Measurements from ENCODE around the gene POU6F2.

Gene POU6F2

DNA sequence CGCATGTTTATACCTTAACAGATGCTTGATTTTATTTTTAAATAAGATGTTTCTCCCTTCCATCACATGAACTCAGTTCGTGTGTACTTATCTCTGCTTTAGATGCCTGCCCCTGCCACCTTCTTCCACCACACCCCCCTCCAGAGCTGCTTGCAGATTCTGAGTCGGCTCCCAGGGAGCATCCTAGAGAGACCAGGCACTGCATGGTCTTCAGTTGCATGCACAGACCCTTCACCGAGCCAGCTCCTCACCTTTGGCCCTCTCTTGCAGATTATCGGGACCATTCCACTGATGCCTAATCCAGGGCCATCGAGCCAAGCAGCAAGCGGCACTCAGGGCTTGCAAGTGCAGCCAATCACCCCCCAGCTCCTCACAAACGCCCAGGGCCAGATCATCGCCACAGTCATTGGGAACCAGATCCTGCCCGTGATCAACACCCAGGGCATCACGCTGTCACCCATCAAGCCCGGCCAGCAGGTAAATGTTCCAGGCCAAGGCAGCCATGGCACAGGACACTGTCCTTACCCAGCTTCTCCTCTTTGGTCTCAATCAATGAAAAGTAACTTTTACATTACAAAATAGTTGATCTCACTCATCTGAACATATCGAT is 455.2 kb downstream of the POU6F2 start:
- H3K79me2 ChIP-seq (ENCODE audit: low read length): no peaks in the 10 kb centered on the region
- no peak overlapping the region for H3K4me3 ChIP-seq (ENCODE audit: low read length)
- no peaks in the 10 kb centered on the region for H3K27me3 ChIP-seq (replicated peaks; ENCODE audit: insufficient read depth, low read length)
- DNase-seq: no peak
- no peaks in the 10 kb centered on the region for H3K4me1 ChIP-seq (ENCODE audit: low read length)
- no peaks in the 10 kb centered on the region for H3F3A ChIP-seq (ENCODE audit: insufficient read depth, low read length)
- H3K9me2 ChIP-seq (replicated peaks; ENCODE audit: insufficient read depth, low read length): no peaks in the 10 kb centered on the region
- H2AFZ ChIP-seq (ENCODE audit: low read length): no peak overlapping the region
- H3K36me3 ChIP-seq (replicated peaks; ENCODE audit: insufficient read depth, low read length): no peaks in the 10 kb centered on the region
- H3K4me2 ChIP-seq (ENCODE audit: low read depth, low read length): no peak overlapping the region
- H3K9ac ChIP-seq (ENCODE audit: low read length): no peak overlapping the region
- TF ChIP-seq, protein P1, sequence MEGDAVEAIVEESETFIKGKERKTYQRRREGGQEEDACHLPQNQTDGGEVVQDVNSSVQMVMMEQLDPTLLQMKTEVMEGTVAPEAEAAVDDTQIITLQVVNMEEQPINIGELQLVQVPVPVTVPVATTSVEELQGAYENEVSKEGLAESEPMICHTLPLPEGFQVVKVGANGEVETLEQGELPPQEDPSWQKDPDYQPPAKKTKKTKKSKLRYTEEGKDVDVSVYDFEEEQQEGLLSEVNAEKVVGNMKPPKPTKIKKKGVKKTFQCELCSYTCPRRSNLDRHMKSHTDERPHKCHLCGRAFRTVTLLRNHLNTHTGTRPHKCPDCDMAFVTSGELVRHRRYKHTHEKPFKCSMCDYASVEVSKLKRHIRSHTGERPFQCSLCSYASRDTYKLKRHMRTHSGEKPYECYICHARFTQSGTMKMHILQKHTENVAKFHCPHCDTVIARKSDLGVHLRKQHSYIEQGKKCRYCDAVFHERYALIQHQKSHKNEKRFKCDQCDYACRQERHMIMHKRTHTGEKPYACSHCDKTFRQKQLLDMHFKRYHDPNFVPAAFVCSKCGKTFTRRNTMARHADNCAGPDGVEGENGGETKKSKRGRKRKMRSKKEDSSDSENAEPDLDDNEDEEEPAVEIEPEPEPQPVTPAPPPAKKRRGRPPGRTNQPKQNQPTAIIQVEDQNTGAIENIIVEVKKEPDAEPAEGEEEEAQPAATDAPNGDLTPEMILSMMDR (IDR thresholded peaks at IDR 0.05; ENCODE audit: low read length): no peak
- TF ChIP-seq EZH2 (optimal IDR thresholded peaks at IDR 0.05; ENCODE audit: low read depth, low read length) (no peak), EZH2phosphoT487 (IDR thresholded peaks at IDR 0.05; ENCODE audit: low read length) (no peak)
- no peaks in the 10 kb centered on the region for H3K9me3 ChIP-seq (replicated peaks; ENCODE audit: insufficient read depth, low read length)
- H4K20me1 ChIP-seq (ENCODE audit: insufficient read depth, low read length): no peaks in the 10 kb centered on the region
- no peak overlapping the region for H3K27ac ChIP-seq (ENCODE audit: low read length)

- Histone ChIP-seq H3K27me3 (replicated peaks; ENCODE audit: insufficient read depth, low read length) (no peaks in the 10 kb centered on the region), H4K20me1 (ENCODE audit: insufficient read depth, low read length) (no peaks in the 10 kb centered on the region), H3F3A (ENCODE audit: insufficient read depth, low read length) (no peaks in the 10 kb centered on the region), H2AFZ (ENCODE audit: low read length) (no peak overlapping the region), H3K9ac (ENCODE audit: low read length) (no peak overlapping the region), H3K4me1 (ENCODE audit: low read length) (no peaks in the 10 kb centered on the region), H3K9me2 (replicated peaks; ENCODE audit: insufficient read depth, low read length) (no peaks in the 10 kb centered on the region), H3K4me3 (ENCODE audit: low read length) (no peak overlapping the region), H3K27ac (ENCODE audit: low read length) (no peak overlapping the region), H3K4me2 (ENCODE audit: low read depth, low read length) (no peak overlapping the region), H3K79me2 (ENCODE audit: low read length) (no peaks in the 10 kb centered on the region), H3K36me3 (replicated peaks; ENCODE audit: insufficient read depth, low read length) (no peaks in the 10 kb centered on the region), H3K9me3 (replicated peaks; ENCODE audit: insufficient read depth, low read length) (no peaks in the 10 kb centered on the region)
- DNase-seq: no peak
- TF ChIP-seq, protein P1 (IDR thresholded peaks at IDR 0.05; ENCODE audit: low read length): no peak
- no peak for TF ChIP-seq EZH2 (optimal IDR thresholded peaks at IDR 0.05; ENCODE audit: low read depth, low read length)
- no peak for TF ChIP-seq EZH2phosphoT487 (IDR thresholded peaks at IDR 0.05; ENCODE audit: low read length)
These were observed 455.8 kb downstream of the POU6F2 start for GRCh38 chr7:39433550-39433949.

- DNase-seq: no peak
- Histone ChIP-seq H3K9me2 (replicated peaks; ENCODE audit: insufficient read depth, low read length) (no peaks in the 10 kb centered on the region), H3K79me2 (ENCODE audit: low read length) (no peaks in the 10 kb centered on the region), H3K9me3 (replicated peaks; ENCODE audit: insufficient read depth, low read length) (no peaks in the 10 kb centered on the region), H4K20me1 (ENCODE audit: insufficient read depth, low read length) (no peaks in the 10 kb centered on the region), H3K27me3 (replicated peaks; ENCODE audit: insufficient read depth, low read length) (no peaks in the 10 kb centered on the region), H3K27ac (ENCODE audit: low read length) (no peak overlapping the region), H3K4me1 (ENCODE audit: low read length) (no peaks in the 10 kb centered on the region), H3K4me2 (ENCODE audit: low read depth, low read length) (no peak overlapping the region), H3K9ac (ENCODE audit: low read length) (no peak overlapping the region), H3K4me3 (ENCODE audit: low read length) (no peak overlapping the region), H2AFZ (ENCODE audit: low read length) (no peak overlapping the region), H3K36me3 (replicated peaks; ENCODE audit: insufficient read depth, low read length) (no peaks in the 10 kb centered on the region), H3F3A (ENCODE audit: insufficient read depth, low read length) (no peaks in the 10 kb centered on the region)
- no peak for TF ChIP-seq EZH2phosphoT487 (IDR thresholded peaks at IDR 0.05; ENCODE audit: low read length)
These were observed 456.3 kb downstream of the POU6F2 start for GRCh38 chr7:39434012-39434411.

- Histone ChIP-seq H3K4me3 (ENCODE audit: low read length) (no peak overlapping the region), H3K79me2 (ENCODE audit: low read length) (no peaks in the 10 kb centered on the region), H4K20me1 (ENCODE audit: insufficient read depth, low read length) (no peaks in the 10 kb centered on the region), H3K36me3 (replicated peaks; ENCODE audit: insufficient read depth, low read length) (no peaks in the 10 kb centered on the region), H3K9ac (ENCODE audit: low read length) (no peak overlapping the region), H2AFZ (ENCODE audit: low read length) (no peak overlapping the region), H3K27me3 (replicated peaks; ENCODE audit: insufficient read depth, low read length) (no peaks in the 10 kb centered on the region), H3K9me3 (replicated peaks; ENCODE audit: insufficient read depth, low read length) (no peaks in the 10 kb centered on the region), H3F3A (ENCODE audit: insufficient read depth, low read length) (no peaks in the 10 kb centered on the region), H3K4me2 (ENCODE audit: low read depth, low read length) (no peak overlapping the region), H3K4me1 (ENCODE audit: low read length) (no peaks in the 10 kb centered on the region), H3K9me2 (replicated peaks; ENCODE audit: insufficient read depth, low read length) (no peaks in the 10 kb centered on the region), H3K27ac (ENCODE audit: low read length) (no peak overlapping the region)
- no peak for DNase-seq
- TF ChIP-seq EZH2 (optimal IDR thresholded peaks at IDR 0.05; ENCODE audit: low read depth, low read length): no peak
- no peak for TF ChIP-seq EZH2phosphoT487 (IDR thresholded peaks at IDR 0.05; ENCODE audit: low read length)
- TF ChIP-seq, protein P1 (IDR thresholded peaks at IDR 0.05; ENCODE audit: low read length): no peak
These were observed 468.8 kb downstream of the POU6F2 start for GRCh38 chr7:39446546-39446945.
